Adrenal gland (tissue), 5 donors: ENCODE data around the gene RRAGB.
"Not testable (repeated sequence)": the region's sequence is repeated elsewhere in the genome, so short reads cannot be mapped to it uniquely, and the experiment has no call there.

ENCODE experiments used
- POLR2A ChIP-seq, 2 donors: fragments of 450-650 bp; IDR thresholded peaks; one replicate each; pipeline ENCODE4 v1.6.1; 2017; ENCODE audit warnings: antibody characterized with exemption in 2 of 2, mild to moderate bottlenecking in 2 of 2, moderate library complexity in 1 of 2
- TF ChIP-seq, protein P1 (sequence below), 6 experiments: fragments of 450-650 bp in 4 of 6; fragments of 200-600 bp in 2 of 6; sonication (generic) in 1 of 6; IDR thresholded peaks; 1 replicate in 5 of 6; 2 replicates in 1 of 6; pipeline versions ENCODE4 v1.5.1 to v1.8.0; 2016 to 2021; ENCODE audit warnings: antibody characterized with exemption in 6 of 6, mild to moderate bottlenecking in 2 of 6, moderate library complexity in 1 of 6
- donor health status: DM: no; HTN: no; CAD: no.

DNA sequence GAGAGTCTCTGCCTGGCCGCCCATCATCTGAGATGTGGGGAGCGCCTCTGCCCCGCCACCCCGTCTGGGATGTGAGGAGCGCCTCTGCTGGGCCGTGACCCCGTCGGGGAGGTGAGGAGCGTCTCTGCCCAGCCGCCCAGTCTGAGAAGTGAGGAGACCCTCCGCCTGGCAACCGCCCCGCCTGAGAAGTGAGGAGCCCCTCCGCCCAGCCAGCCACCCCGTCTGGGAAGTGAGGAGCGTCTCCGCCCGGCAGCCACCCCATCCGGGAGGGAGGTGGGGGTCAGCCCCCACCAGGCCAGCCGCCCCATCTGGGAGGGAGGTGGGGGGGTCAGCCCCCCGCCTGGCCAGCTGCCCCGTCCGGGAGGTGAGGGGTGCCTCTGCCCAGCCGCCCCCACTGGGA lies 30.9 kb downstream of the RRAGB start:
- not testable (repeated sequence) for TF ChIP-seq POLR2A (IDR thresholded peaks at IDR 0.05)
- TF ChIP-seq, protein P1, sequence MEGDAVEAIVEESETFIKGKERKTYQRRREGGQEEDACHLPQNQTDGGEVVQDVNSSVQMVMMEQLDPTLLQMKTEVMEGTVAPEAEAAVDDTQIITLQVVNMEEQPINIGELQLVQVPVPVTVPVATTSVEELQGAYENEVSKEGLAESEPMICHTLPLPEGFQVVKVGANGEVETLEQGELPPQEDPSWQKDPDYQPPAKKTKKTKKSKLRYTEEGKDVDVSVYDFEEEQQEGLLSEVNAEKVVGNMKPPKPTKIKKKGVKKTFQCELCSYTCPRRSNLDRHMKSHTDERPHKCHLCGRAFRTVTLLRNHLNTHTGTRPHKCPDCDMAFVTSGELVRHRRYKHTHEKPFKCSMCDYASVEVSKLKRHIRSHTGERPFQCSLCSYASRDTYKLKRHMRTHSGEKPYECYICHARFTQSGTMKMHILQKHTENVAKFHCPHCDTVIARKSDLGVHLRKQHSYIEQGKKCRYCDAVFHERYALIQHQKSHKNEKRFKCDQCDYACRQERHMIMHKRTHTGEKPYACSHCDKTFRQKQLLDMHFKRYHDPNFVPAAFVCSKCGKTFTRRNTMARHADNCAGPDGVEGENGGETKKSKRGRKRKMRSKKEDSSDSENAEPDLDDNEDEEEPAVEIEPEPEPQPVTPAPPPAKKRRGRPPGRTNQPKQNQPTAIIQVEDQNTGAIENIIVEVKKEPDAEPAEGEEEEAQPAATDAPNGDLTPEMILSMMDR (IDR thresholded peaks at IDR 0.05), result not testable (repeated sequence)
